ENCODE results near the gene CNTRL.
A peak's percentile ranks its signal among the peaks of the same experiment; 100 is the strongest.

CNTRL gene

GRCh38 chr9:121183666-121184423 lies 109.1 kb downstream of the CNTRL start:
- no peak for DNase-seq

DNA sequence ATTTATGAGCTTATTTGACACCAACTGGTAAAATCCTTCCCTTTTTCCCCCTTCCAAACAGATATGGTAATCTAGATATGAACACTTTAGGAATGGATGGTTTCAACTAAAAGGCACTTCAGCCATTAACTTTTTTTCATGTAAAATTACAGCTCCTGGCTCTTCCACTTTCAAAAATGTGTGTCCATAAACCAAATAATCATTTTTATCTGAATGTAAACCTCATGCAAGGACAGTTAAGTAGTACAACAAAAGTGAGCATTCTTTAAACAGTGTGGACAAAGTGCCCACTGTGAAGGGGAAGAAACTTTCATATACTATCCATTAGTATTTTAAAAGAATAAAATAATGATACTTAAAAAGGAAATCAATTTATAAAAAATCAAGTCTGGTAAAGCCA lies 109.7 kb downstream of the CNTRL start:
- no peak for DNase-seq

- no peak for DNase-seq
Measured at GRCh38 chr9:121185178-121185745, 110.5 kb downstream of the CNTRL start.

GRCh38 chr9:121185774-121186403 lies 111.1 kb downstream of the CNTRL start:
- no peak for DNase-seq

GRCh38 chr9:121187636-121188305 lies 113.0 kb downstream of the CNTRL start:
- no peak for DNase-seq

GRCh38 chr9:121189006-121189405 lies 114.3 kb downstream of the CNTRL start:
- DNase-seq, result no peak

DNA sequence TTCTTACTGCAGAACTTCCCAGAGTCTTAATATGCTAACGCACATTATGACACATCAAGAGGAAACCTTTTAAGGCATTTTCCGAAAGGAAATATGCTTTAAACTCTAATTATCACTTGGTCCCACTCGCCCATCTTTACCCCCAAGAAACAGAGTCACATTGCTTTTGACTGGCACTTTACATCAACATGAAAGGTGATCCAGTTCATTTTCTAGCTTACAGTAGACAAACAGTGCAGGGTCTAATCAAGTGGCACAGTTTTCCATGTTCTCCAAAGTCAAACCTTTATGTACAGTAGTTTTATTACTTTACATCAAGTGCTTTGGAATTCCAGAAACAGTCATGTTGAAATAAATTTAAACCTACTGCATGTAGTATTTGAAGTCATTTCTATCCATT lies 114.9 kb downstream of the CNTRL start:
- DNase-seq, result no peak

DNA sequence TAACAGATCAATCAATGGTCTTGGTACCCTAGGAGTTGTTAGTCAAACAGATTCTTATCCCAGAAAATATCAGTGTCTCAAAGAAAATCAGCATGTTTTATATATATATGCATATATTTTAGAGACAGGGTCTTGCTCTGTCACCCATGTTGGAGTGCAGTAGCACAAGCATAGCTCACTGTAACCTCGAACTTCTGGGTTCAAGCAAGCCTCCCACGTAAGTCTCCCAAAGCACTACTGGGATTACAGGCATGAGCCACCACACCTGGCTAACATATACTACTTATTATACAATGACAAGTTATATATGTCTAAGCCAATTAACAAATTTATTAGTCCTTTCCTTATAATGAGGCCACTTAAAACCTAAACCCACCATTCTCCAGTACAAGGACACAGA lies 116.5 kb downstream of the CNTRL start:
- DNase-seq, result no peak

DNA sequence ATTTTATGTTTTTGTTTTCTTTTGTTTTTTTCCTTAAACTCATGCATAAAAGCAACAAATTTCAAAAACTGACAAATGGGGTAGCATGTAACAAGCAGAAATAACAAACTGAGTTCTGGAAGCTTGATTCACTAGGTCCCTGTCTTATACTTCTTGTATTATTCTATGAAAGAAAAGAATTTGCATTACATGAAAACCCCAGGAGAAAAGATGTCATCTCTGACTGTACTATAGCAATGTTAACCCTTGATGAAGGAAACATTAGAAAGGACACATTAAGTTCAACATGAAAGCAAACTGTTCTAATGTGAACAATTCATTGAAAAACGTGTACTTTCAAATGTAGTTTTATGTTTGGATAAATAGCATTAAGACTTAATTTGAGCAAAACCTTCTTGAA lies 117.8 kb downstream of the CNTRL start:
- DNase-seq, result no peak

GRCh38 chr9:121192959-121193640 lies 118.3 kb downstream of the CNTRL start:
- no peak for DNase-seq

DNA sequence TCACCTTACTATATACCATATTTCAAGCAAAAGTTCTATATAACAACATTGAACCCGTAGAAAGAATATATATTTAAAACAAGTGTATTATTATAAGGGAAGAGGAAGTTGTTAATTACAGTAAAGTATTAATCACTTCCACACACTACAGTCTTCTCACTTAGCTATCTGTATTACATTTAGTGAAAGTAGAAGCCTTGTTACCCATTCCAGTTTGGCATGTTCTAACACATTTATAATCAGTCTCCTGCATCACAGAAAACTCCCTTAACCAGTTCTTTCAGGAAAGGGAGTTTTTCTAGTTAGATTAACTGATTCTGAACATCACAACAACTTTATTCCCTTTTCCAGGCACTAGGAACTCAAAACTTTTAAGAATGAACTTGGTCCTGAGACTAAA lies 120.0 kb downstream of the CNTRL start:
- DNase-seq, result no peak

- DNase-seq, result no peak
Measured at GRCh38 chr9:121196389-121196788, 121.6 kb downstream of the CNTRL start.

GRCh38 chr9:121197132-121197531 lies 122.4 kb downstream of the CNTRL start:
- no peak for DNase-seq

GRCh38 chr9:121198512-121199042 lies 123.8 kb downstream of the CNTRL start:
- DNase-seq, result no peak

DNA sequence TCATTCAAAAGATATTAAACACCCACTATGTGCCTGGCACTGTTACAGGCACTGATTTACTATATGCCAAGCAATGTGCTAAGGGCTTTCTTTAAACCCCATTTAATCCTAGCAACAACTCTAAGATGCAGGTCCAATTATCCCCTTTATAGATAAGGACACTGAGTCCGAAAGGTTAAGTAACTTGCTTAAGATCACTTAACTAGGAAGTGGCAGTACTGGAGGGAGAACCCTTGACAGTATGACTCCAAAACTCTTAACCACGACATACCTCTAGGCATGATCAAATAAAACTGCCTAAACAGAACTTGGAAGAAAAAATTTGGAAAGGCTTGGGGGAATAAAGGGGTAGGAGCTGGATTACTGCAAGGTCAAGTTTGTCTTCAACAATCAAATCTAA lies 125.2 kb downstream of the CNTRL start:
- DNase-seq, result no peak

GRCh38 chr9:121200356-121200755 lies 125.6 kb downstream of the CNTRL start:
- DNase-seq, result no peak

GRCh38 chr9:121201045-121201737 lies 126.4 kb downstream of the CNTRL start:
- peak; percentile 58 for DNase-seq

GRCh38 chr9:121201738-121202533 lies 127.2 kb downstream of the CNTRL start, which contains the start of gene RAB14:
Gene RAB14 (minus strand): TSS chr9:121201869. CDS start chr9:121193412, 8,457 bp downstream.
- DNase-seq, result peak; percentile 100

DNA sequence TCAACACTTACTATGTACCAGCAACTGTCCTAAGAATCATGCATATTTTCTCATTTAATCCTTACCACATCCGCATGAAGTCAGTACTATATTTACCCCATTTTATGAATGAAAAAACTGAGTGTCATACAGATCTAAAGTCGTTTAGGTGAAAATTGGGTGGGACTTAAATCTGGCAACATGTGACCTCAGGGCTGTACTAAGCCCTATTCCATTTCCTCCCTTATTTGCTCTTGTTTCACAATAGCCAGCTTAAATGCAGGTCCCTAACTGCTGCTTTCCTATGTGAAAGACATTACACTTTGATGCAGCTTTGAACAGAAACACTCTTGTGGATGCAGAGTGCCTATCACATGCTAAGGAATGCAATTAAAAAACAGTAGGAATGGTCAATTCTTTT lies 129.4 kb downstream of the CNTRL start:
- no peak for DNase-seq

DNA sequence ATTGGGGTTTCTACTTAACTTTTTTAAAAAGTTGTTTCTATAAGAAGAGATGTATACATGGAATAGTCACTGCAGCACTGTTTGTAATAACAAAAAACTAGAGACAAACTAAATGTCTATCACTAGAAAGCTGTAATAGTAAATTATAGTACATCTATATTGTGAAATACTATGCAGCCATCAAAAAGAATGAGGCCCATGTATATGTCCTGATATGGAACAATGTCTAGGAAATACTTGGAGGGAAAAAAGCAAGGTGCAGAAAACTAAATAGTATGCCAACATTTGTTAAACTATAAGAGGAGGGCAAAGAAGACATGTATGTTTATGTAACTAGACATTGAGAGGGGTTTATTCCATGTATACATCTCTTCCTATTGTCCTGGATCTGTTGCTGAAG lies 129.9 kb downstream of the CNTRL start:
- no peak for DNase-seq

Data from activated gamma-delta T cell (primary cell).